H9 (cell line): ENCODE measurements around the gene PLXNA4. TPM values are rescaled to one million over a fixed set of nuclear protein-coding genes. Genes with fewer than 3 reads are reported as not detected.

ENCODE experiments used
- DNase-seq: peaks from one replicate; pipeline ENCODE4 v3.0.0-alpha.2; 2017
- H2AFZ ChIP-seq: one replicate; pipeline ENCODE4 v1.6.1; 2013; ENCODE audit warnings: mild to moderate bottlenecking, low read length, control low read depth, moderate library complexity
- H2AK5ac ChIP-seq: 2 replicates; pipeline ENCODE4 v1.6.1; 2013; ENCODE audit warnings: low read length, control low read depth, mixed read lengths; ENCODE audit not compliant: insufficient read length
- H2BK120ac ChIP-seq: one replicate; pipeline ENCODE4 v1.6.1; 2013; ENCODE audit warnings: low read depth, mild to moderate bottlenecking, low read length, control low read depth, inconsistent platforms; ENCODE audit not compliant: poor library complexity, severe bottlenecking
- H2BK12ac ChIP-seq: 2 replicates; pipeline ENCODE4 v1.6.1; 2013; ENCODE audit warnings: low read length, control low read depth, mixed read lengths, low read depth; ENCODE audit not compliant: insufficient read length
- H2BK15ac ChIP-seq: 2 replicates; pipeline ENCODE4 v1.6.1; 2013; ENCODE audit warnings: low read depth, low read length, control low read depth
- H2BK20ac ChIP-seq: one replicate; pipeline ENCODE4 v1.6.1; 2013; ENCODE audit warnings: low read depth, mild to moderate bottlenecking, low read length, control low read depth, inconsistent platforms; ENCODE audit not compliant: poor library complexity, severe bottlenecking
- H2BK5ac ChIP-seq: 2 replicates; pipeline ENCODE4 v1.6.1; 2013; ENCODE audit warnings: low read length, control low read depth, mixed read lengths; ENCODE audit not compliant: insufficient read length
- H3K14ac ChIP-seq: 2 replicates; pipeline ENCODE4 v1.6.1; 2013; ENCODE audit warnings: low read length, control low read depth; ENCODE audit not compliant: insufficient read depth
- H3K18ac ChIP-seq: 2 replicates; pipeline ENCODE4 v1.6.1; 2013; ENCODE audit warnings: low read depth, mild to moderate bottlenecking, mixed read lengths, low read length, control low read depth; ENCODE audit not compliant: insufficient read length
- H3K23ac ChIP-seq: 2 replicates; pipeline ENCODE4 v1.6.1; 2013; ENCODE audit warnings: low read length, control low read depth, mixed read lengths, low read depth; ENCODE audit not compliant: insufficient read length
- H3K23me2 ChIP-seq: 2 replicates; pipeline ENCODE4 v1.6.1; 2013; ENCODE audit warnings: low read depth, mild to moderate bottlenecking, mixed read lengths, low read length, control low read depth; ENCODE audit not compliant: insufficient read length, poor library complexity, severe bottlenecking
- H3K27ac ChIP-seq: 2 replicates; pipeline ENCODE4 v1.5.1; 2013; ENCODE audit warnings: low read length, control low read depth, mixed read lengths, low read depth; ENCODE audit not compliant: insufficient read length
- H3K27me3 ChIP-seq: 2 replicates; pipeline ENCODE4 v1.6.1; 2013; ENCODE audit warnings: low read length, control low read depth, inconsistent platforms; ENCODE audit not compliant: insufficient read depth
- H3K4ac ChIP-seq: 2 replicates; pipeline ENCODE4 v1.6.1; 2013; ENCODE audit warnings: low read depth, mild to moderate bottlenecking, control low read depth, inconsistent platforms, low read length, moderate library complexity
- H3K4me1 ChIP-seq: 2 replicates; pipeline ENCODE4 v1.6.1; 2013; ENCODE audit warnings: low read length, control low read depth, inconsistent platforms; ENCODE audit not compliant: insufficient read depth
- H3K4me2 ChIP-seq: 2 replicates; pipeline ENCODE4 v1.6.1; 2013; ENCODE audit warnings: low read length, control low read depth, mixed read lengths; ENCODE audit not compliant: insufficient read length, insufficient read depth
- H3K56ac ChIP-seq: 2 replicates; pipeline ENCODE4 v1.6.1; 2013; ENCODE audit warnings: low read depth, mild to moderate bottlenecking, mixed read lengths, low read length, control low read depth; ENCODE audit not compliant: insufficient read length
- H3K79me1 ChIP-seq: 2 replicates; pipeline ENCODE4 v1.6.1; 2013; ENCODE audit warnings: low read depth, mild to moderate bottlenecking, moderate library complexity, low read length, control low read depth, inconsistent platforms; ENCODE audit not compliant: insufficient read depth, poor library complexity, severe bottlenecking
- H3K79me2 ChIP-seq: 2 replicates; pipeline ENCODE4 v1.6.1; 2013; ENCODE audit warnings: low read length, control low read depth, inconsistent platforms; ENCODE audit not compliant: insufficient read depth
- H3K9ac ChIP-seq: 2 replicates; pipeline ENCODE4 v1.6.1; 2013; ENCODE audit warnings: low read length, control low read depth, mixed read lengths; ENCODE audit not compliant: insufficient read length; ENCODE audit errors: extremely low read depth
- H3K9me3 ChIP-seq: one replicate; pipeline ENCODE4 v1.6.1; 2013; ENCODE audit warnings: low read depth, low read length, inconsistent platforms; ENCODE audit not compliant: control insufficient read depth
- H3T11ph ChIP-seq: one replicate; pipeline ENCODE4 v1.6.1; 2013; ENCODE audit warnings: mild to moderate bottlenecking, low read length, control low read depth, inconsistent platforms
- H4K20me1 ChIP-seq: one replicate; pipeline ENCODE4 v1.6.1; 2013; ENCODE audit not compliant: control insufficient read depth, insufficient read length, insufficient read depth
- H4K5ac ChIP-seq: 2 replicates; pipeline ENCODE4 v1.6.1; 2013; ENCODE audit warnings: low read depth, mild to moderate bottlenecking, mixed read lengths, low read length, control low read depth; ENCODE audit not compliant: insufficient read length
- H4K8ac ChIP-seq: replicated peaks from 2 replicates; pipeline ENCODE4 v1.6.1; 2013; ENCODE audit warnings: low read length, control low read depth, mixed read lengths, low read depth; ENCODE audit not compliant: insufficient read length
- H4K91ac ChIP-seq: 2 replicates; pipeline ENCODE4 v1.6.1; 2013; ENCODE audit warnings: low read depth, mild to moderate bottlenecking, moderate library complexity, mixed read lengths, low read length, control low read depth; ENCODE audit not compliant: insufficient read length
- H3K27ac Mint-ChIP-seq, 3 experiments: 2 replicates in 2 of 3; 3 replicates in 1 of 3; pipeline ENCODE4 v1.8.0; 2020 to 2021; ENCODE audit warnings: mixed read lengths in 3 of 3, mild to moderate bottlenecking in 1 of 3, moderate library complexity in 1 of 3
- H3K27me3 Mint-ChIP-seq: 2 replicates; pipeline ENCODE4 v1.8.0; 2021; ENCODE audit warnings: low read depth, mild to moderate bottlenecking, moderate library complexity, mixed read lengths
- H3K36me3 Mint-ChIP-seq, 3 experiments: 2 replicates in 2 of 3; 3 replicates in 1 of 3; pipeline ENCODE4 v1.8.0; 2020 to 2021; ENCODE audit warnings: low read depth in 3 of 3, mixed read lengths in 3 of 3; ENCODE audit not compliant: insufficient read depth in 1 of 3
- H3K4me1 Mint-ChIP-seq, 2 experiments: 2 replicates each; pipeline ENCODE4 v1.8.0; 2020; ENCODE audit warnings: mixed read lengths in 2 of 2
- H3K4me3 Mint-ChIP-seq, 2 experiments: 2 replicates in 1 of 2; 3 replicates in 1 of 2; pipeline ENCODE4 v1.8.0; 2020 to 2021; ENCODE audit warnings: mild to moderate bottlenecking in 2 of 2, mixed read lengths in 2 of 2, moderate library complexity in 1 of 2
- H3K9me3 Mint-ChIP-seq, 2 experiments: 2 replicates in 1 of 2; 3 replicates in 1 of 2; pipeline ENCODE4 v1.8.0; 2020; ENCODE audit warnings: mild to moderate bottlenecking in 2 of 2, mixed read lengths in 2 of 2, moderate library complexity in 1 of 2
- WGBS: extraction: QIAGEN DNeasy Blood & Tissue Kit; methylation state at CpG from one replicate; pipeline ENCODE4 v1.1.7; 2013; ENCODE audit warnings: missing lambda C conversion rate, low lambda C conversion rate, mixed read lengths; ENCODE audit not compliant: insufficient read length; ENCODE audit errors: extremely low coverage; 5-methylcytosine and 5-hydroxymethylcytosine counted together
- total RNA-seq: library from RNA; stranded (reverse); gene quantifications from 2 replicates; pipeline ENCODE4 v1.2.1, GENCODE V29; 2021
- TF ChIP-seq, protein P1 (sequence below): fragments of 200-600 bp; sonication (generic); conservative IDR thresholded peaks from 3 replicates; pipeline ENCODE4 v1.8.0; 2021; ENCODE audit warnings: antibody characterized with exemption, mild to moderate bottlenecking

Gene PLXNA4
- total RNA-seq, 1 experiment from 2014 or later, result 0.35 TPM

- Histone ChIP-seq H4K8ac (no peak overlapping the region), H2BK15ac (no peak overlapping the region), H3T11ph (no peak overlapping the region), H2AFZ (no peak overlapping the region), H3K23me2 (no peaks in the 10 kb centered on the region), H2BK120ac (no peak overlapping the region), H3K9ac (no peak overlapping the region), H3K79me2 (no peaks in the 10 kb centered on the region), H3K27ac (no peak overlapping the region), H3K4me2 (no peak overlapping the region), H2BK20ac (no peak overlapping the region), H4K20me1 (no peaks in the 10 kb centered on the region), H3K4ac (no peak overlapping the region), H3K4me1 (peaks cover 2% of the 10 kb centered on the region; the same call in 1 of the 2 replicates), H2BK5ac (no peak overlapping the region), H3K9me3 (no peaks in the 10 kb centered on the region), H3K27me3 (no peaks in the 10 kb centered on the region), H4K5ac (no peak overlapping the region), H3K23ac (no peak overlapping the region), H3K56ac (no peak overlapping the region), H3K18ac (no peak overlapping the region), H2BK12ac (no peak overlapping the region), H3K14ac (no peak overlapping the region), H2AK5ac (no peak overlapping the region), H3K79me1 (no peaks in the 10 kb centered on the region), H4K91ac (no peak overlapping the region)
- no peak for DNase-seq
- peaks cover 12 to 16% of the 10 kb centered on the region in 2 experiments for H3K4me1 Mint-ChIP-seq
- TF ChIP-seq, protein P1, sequence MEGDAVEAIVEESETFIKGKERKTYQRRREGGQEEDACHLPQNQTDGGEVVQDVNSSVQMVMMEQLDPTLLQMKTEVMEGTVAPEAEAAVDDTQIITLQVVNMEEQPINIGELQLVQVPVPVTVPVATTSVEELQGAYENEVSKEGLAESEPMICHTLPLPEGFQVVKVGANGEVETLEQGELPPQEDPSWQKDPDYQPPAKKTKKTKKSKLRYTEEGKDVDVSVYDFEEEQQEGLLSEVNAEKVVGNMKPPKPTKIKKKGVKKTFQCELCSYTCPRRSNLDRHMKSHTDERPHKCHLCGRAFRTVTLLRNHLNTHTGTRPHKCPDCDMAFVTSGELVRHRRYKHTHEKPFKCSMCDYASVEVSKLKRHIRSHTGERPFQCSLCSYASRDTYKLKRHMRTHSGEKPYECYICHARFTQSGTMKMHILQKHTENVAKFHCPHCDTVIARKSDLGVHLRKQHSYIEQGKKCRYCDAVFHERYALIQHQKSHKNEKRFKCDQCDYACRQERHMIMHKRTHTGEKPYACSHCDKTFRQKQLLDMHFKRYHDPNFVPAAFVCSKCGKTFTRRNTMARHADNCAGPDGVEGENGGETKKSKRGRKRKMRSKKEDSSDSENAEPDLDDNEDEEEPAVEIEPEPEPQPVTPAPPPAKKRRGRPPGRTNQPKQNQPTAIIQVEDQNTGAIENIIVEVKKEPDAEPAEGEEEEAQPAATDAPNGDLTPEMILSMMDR, result no peak
- no peaks in the 10 kb centered on the region for H3K9me3 Mint-ChIP-seq
- peaks cover 4% of the 10 kb centered on the region for H3K27me3 Mint-ChIP-seq
- WGBS, result no CpG with 5 or more reads among the region's 6 CpGs
- no peaks in the 10 kb centered on the region; a peak in 1 of 7 replicates for H3K36me3 Mint-ChIP-seq
- H3K4me3 Mint-ChIP-seq, result no peak overlapping the region
- H3K27ac Mint-ChIP-seq, result no peak overlapping the region
These were observed 458.6 kb downstream of the PLXNA4 start for GRCh38 chr7:132117636-132118035.
